HCT116 (cell line): Measurements from ENCODE around the gene CTIF. TPM values are rescaled to one million over a fixed set of nuclear protein-coding genes. Genes with fewer than 3 reads are reported as not detected.

Source experiments
- ATAC-seq: fragments of 200-7000 bp; cut with Tn5 transposase; 2 replicates; pipeline ENCODE4 v1.9.1; 2020; ENCODE audit warnings: mild to moderate bottlenecking, moderate library complexity
- BruUV-seq: library from RNA; stranded (reverse); fragments of 400-500 nt; replicated peaks from 2 replicates; lab custom pipeline; 2021; lab: Mats Ljungman, UMichigan
- CTCF ChIA-PET: fragments of 300-600 bp; sonication (Branson Sonifier 250); formaldehyde crosslinking; loops from one replicate; lab custom pipeline; 2021; ENCODE audit warnings: antibody characterized with exemption; lab: Charles Lee
- POLR2A ChIA-PET: fragments of 300-600, 350-600 bp; sonication (Branson Sonifier 250); formaldehyde crosslinking; loops from one replicate; lab custom pipeline; 2021; ENCODE audit warnings: antibody characterized with exemption; lab: Charles Lee
- RAD21 ChIA-PET, 2 experiments: fragments of 300-600 bp; sonication (Branson Sonifier 250); formaldehyde crosslinking; loops; one replicate each; lab custom pipeline; 2023; ENCODE audit warnings: low total read pairs in 2 of 2; ENCODE audit not compliant: uncharacterized antibody in 2 of 2, unreplicated experiment in 2 of 2, low non-redundant PET in 1 of 2; lab: Charles Lee
- DNase-seq: peaks from one replicate; pipeline ENCODE4 v3.0.0-alpha.2; 2010; ENCODE audit warnings: low read depth, low spot score
- H2AFZ ChIP-seq: fragments of 200-600 bp; shearing (Covaris generic), sonication (generic); 2 replicates; pipeline ENCODE4 v1.6.1; 2017; ENCODE audit warnings: low read depth, mixed run types, mixed read lengths, antibody characterized with exemption, low read length; ENCODE audit not compliant: poor library complexity, severe bottlenecking
- H3K27ac ChIP-seq: 2 replicates; pipeline ENCODE4 v1.5.1; 2012; ENCODE audit warnings: low read depth, low read length
- H3K27me3 ChIP-seq: fragments of 200-600 bp; sonication (generic); 2 replicates; pipeline ENCODE4 v1.6.1; 2016; ENCODE audit warnings: mixed run types, low read length, mixed read lengths; ENCODE audit not compliant: insufficient read depth
- H3K36me3 ChIP-seq, 2 experiments: fragments of 200-500 bp in 1 of 2; fragments of 200-600 bp in 1 of 2; sonication (Bioruptor generic) in 1 of 2; sonication (generic) in 1 of 2; 2 replicates each; pipeline versions ENCODE4 v1.5.1 to v1.6.1; 2014 to 2016; ENCODE audit warnings: low read length in 2 of 2, inconsistent platforms in 1 of 2, mixed read lengths in 1 of 2, mixed run types in 1 of 2; ENCODE audit not compliant: insufficient read depth in 2 of 2, control insufficient read depth in 1 of 2
- H3K4me1 ChIP-seq, 2 experiments: fragments of 200-600 bp in 1 of 2; sonication (generic) in 1 of 2; 2 replicates each; pipeline versions ENCODE4 v1.5.1 to v1.6.1; 2012 to 2017; ENCODE audit warnings: low read length in 2 of 2, inconsistent platforms in 1 of 2, mild to moderate bottlenecking in 1 of 2, mixed read lengths in 1 of 2, mixed run types in 1 of 2, moderate library complexity in 1 of 2; ENCODE audit not compliant: insufficient read depth in 2 of 2, control insufficient read depth in 1 of 2
- H3K4me2 ChIP-seq: fragments of 200-600 bp; sonication (generic); 2 replicates; pipeline ENCODE4 v1.6.1; 2017; ENCODE audit warnings: mixed run types, low read length, mixed read lengths
- H3K4me3 ChIP-seq, 2 experiments: fragments of 200-600 bp in 1 of 2; sonication (generic) in 1 of 2; replicated peaks in 1 of 2; 2 replicates each; pipeline ENCODE4 v1.5.1; 2011 to 2016; ENCODE audit warnings: low read length in 2 of 2, control low read depth in 1 of 2, low read depth in 1 of 2, mild to moderate bottlenecking in 1 of 2, mixed read lengths in 1 of 2, mixed run types in 1 of 2
- H3K79me2 ChIP-seq: fragments of 200-600 bp; sonication (generic); 2 replicates; pipeline ENCODE4 v1.6.1; 2017; ENCODE audit warnings: mild to moderate bottlenecking, mixed run types, low read length, moderate library complexity, mixed read lengths; ENCODE audit not compliant: insufficient read depth
- H3K9ac ChIP-seq: fragments of 200-600 bp; sonication (generic); 2 replicates; pipeline ENCODE4 v1.6.1; 2016; ENCODE audit warnings: low read length, mixed read lengths
- H3K9me2 ChIP-seq: fragments of 200-600 bp; sonication (generic), shearing (Covaris generic); 2 replicates; pipeline ENCODE4 v1.6.1; 2017; ENCODE audit warnings: mixed run types, mild to moderate bottlenecking, moderate library complexity; ENCODE audit not compliant: insufficient read depth
- H3K9me3 ChIP-seq, 2 experiments: fragments of 200-500 bp in 1 of 2; fragments of 200-600 bp in 1 of 2; sonication (Bioruptor generic) in 1 of 2; sonication (generic) in 1 of 2; 2 replicates each; pipeline ENCODE4 v1.6.1; 2014 to 2017; ENCODE audit warnings: low read length in 2 of 2, mixed read lengths in 2 of 2, inconsistent platforms in 1 of 2, low read depth in 1 of 2, mild to moderate bottlenecking in 1 of 2, mixed run types in 1 of 2, moderate library complexity in 1 of 2; ENCODE audit not compliant: control insufficient read depth in 1 of 2, insufficient read depth in 1 of 2
- H4K20me1 ChIP-seq: fragments of 200-600 bp; sonication (generic), shearing (Covaris generic); 2 replicates; pipeline ENCODE4 v1.6.1; 2017; ENCODE audit warnings: mixed run types, mild to moderate bottlenecking, moderate library complexity; ENCODE audit not compliant: insufficient read depth
- ATF3 ChIP-seq: IDR thresholded peaks from 2 replicates; pipeline ENCODE4 v1.6.1; 2012
- CBX3 ChIP-seq: IDR thresholded peaks from 2 replicates; pipeline ENCODE4 v1.6.1; 2012; ENCODE audit warnings: low read depth
- CTCF ChIP-seq, 3 experiments: fragments of 200-600 bp in 1 of 3; sonication (generic) in 1 of 3; IDR thresholded peaks in 2 of 3; conservative IDR thresholded peaks in 1 of 3; 2 replicates each; pipeline ENCODE4 v1.5.1; 2012 to 2017; ENCODE audit warnings: low read depth in 2 of 3, low read length in 2 of 3, antibody characterized with exemption in 1 of 3, borderline replicate concordance in 1 of 3, control low read depth in 1 of 3, mild to moderate bottlenecking in 1 of 3, mixed read lengths in 1 of 3, mixed run types in 1 of 3, moderate library complexity in 1 of 3; ENCODE audit not compliant: insufficient read depth in 1 of 3
- EGR1 ChIP-seq: IDR thresholded peaks from 2 replicates; pipeline ENCODE4 v1.6.1; 2012; ENCODE audit warnings: low read depth
- FOSL1 ChIP-seq: IDR thresholded peaks from 2 replicates; pipeline ENCODE4 v1.6.1; 2012; ENCODE audit warnings: low read depth
- JUND ChIP-seq: IDR thresholded peaks from 2 replicates; pipeline ENCODE4 v1.6.1; 2012
- POLR2A ChIP-seq: IDR thresholded peaks from 2 replicates; pipeline ENCODE4 v1.7.0; 2011; ENCODE audit warnings: borderline replicate concordance; ENCODE audit not compliant: insufficient read depth, insufficient read length; ENCODE audit errors: extremely low read depth
- POLR2AphosphoS5 ChIP-seq: IDR thresholded peaks from 2 replicates; pipeline ENCODE4 v1.6.1; 2011; ENCODE audit warnings: mild to moderate bottlenecking, low read depth, low read length, moderate library complexity
- RAD21 ChIP-seq: IDR thresholded peaks from 2 replicates; pipeline ENCODE4 v1.6.1; 2012; ENCODE audit warnings: low read depth, mild to moderate bottlenecking
- SP1 ChIP-seq: IDR thresholded peaks from 2 replicates; pipeline ENCODE4 v1.6.1; 2012; ENCODE audit warnings: low read depth
- SRF ChIP-seq: IDR thresholded peaks from 2 replicates; pipeline ENCODE4 v1.6.1; 2012; ENCODE audit warnings: low read depth
- TCF7L2 ChIP-seq: IDR thresholded peaks from 2 replicates; pipeline ENCODE4 v1.7.0; 2011; ENCODE audit warnings: borderline replicate concordance, inconsistent platforms; ENCODE audit not compliant: insufficient read depth, insufficient read length; ENCODE audit errors: extremely low read depth
- ZNF274 ChIP-seq: fragments of 200-500 bp; sonication (Bioruptor generic); IDR thresholded peaks from 2 replicates; pipeline ENCODE4 v1.6.1; 2014; ENCODE audit warnings: mild to moderate bottlenecking, low read depth, low read length, inconsistent platforms
- intact Hi-C: fragments of 100-400 bp; cut with micrococcal nuclease; formaldehyde crosslinking; loops from 2 replicates; pipeline ENCODE4 v1.10.0; 2022
- total RNA-seq: library from RNA; stranded (reverse); gene quantifications from one replicate; pipeline ENCODE4 v1.2.1, GENCODE V29; 2021; ENCODE audit not compliant: unreplicated experiment
- TF ChIP-seq, protein P1 (sequence below): IDR thresholded peaks from 2 replicates; pipeline ENCODE4 v1.6.1; 2012; ENCODE audit warnings: low read depth
- TF ChIP-seq, protein P2 (sequence below): IDR thresholded peaks from 2 replicates; pipeline ENCODE4 v1.6.1; 2012

Gene CTIF
- total RNA-seq, 1 experiment from 2014 or later = 19.7 TPM

- CTCF ChIA-PET = no interaction called here
- POLR2A ChIA-PET = interaction anchor here (0.7 kb wide), 1 partner anchor 13 kb away, joined by 4 read pairs; no protein-coding TSS in a partner anchor
- H3K4me1 ChIP-seq = peaks cover 58 to 80% of the 10 kb centered on the region in 2 experiments
- no TSS peak for BruUV-seq
- no peaks in the 10 kb centered on the region for H4K20me1 ChIP-seq
- no peaks in the 10 kb centered on the region for H3K9me3 ChIP-seq
- no peaks in the 10 kb centered on the region for H3K36me3 ChIP-seq
- peak overlapping the region; percentile 15 for H3K27ac ChIP-seq
- peak overlapping the region; percentile 78 for H3K4me2 ChIP-seq
- no peaks in the 10 kb centered on the region for H3K79me2 ChIP-seq
- H3K27me3 ChIP-seq = no peaks in the 10 kb centered on the region
- TF ChIP-seq POLR2A (no peak), ATF3 (no peak), TCF7L2 (peak; percentile 9), RAD21 (no peak), POLR2AphosphoS5 (peak; percentile 56; the same call in 1 of the 2 replicates), JUND (no peak)
- H3K9ac ChIP-seq = peak overlapping the region; percentile 44
- ATAC-seq (peak; percentile 75), DNase-seq (peak; percentile 74)
- H3K9me2 ChIP-seq = no peaks in the 10 kb centered on the region
- intact Hi-C loops = no loop called here
- peak overlapping the region; percentile 32 to 49 for H3K4me3 ChIP-seq
- H2AFZ ChIP-seq = no peak overlapping the region
- RAD21 ChIA-PET = no interaction called here
Observed at GRCh38 chr18:48834413-48835031, 295.7 kb downstream of the CTIF start.

DNA sequence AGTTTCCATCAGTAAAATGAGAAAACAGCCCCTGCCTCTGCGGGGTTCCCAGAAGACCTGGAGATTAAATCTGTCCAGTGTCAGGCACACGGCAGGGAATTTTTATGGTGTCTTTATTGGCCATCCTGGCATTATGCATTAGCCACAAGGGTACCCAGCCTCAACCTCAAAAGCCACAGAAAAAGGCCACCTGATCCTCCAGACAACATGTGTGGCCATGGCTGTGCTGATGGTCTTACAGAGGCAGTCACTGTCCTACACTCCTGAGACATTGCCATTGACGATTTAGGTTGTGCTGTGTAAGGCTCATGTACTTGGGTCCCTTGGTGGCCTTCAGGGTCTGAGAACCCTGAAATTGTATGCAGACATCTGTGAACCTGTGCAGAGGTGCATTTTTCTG is 296.3 kb downstream of the CTIF start:
- no peak for DNase-seq
- Histone ChIP-seq H3K9ac (peak overlapping the region; percentile 44), H4K20me1 (no peaks in the 10 kb centered on the region), H3K9me3 (no peaks in the 10 kb centered on the region), H3K79me2 (no peaks in the 10 kb centered on the region), H3K4me3 (peak overlapping the region in 1 of 2 experiments; percentile 49; a peak in 3 of 4 replicates), H3K4me2 (peak overlapping the region; percentile 78), H3K36me3 (no peaks in the 10 kb centered on the region), H3K27ac (peak overlapping the region; percentile 15), H3K9me2 (no peaks in the 10 kb centered on the region), H3K4me1 (peaks cover 54 to 79% of the 10 kb centered on the region in 2 experiments), H3K27me3 (no peaks in the 10 kb centered on the region), H2AFZ (no peak overlapping the region)
- RAD21 ChIA-PET = no interaction called here
- no TSS peak for BruUV-seq
- peak; percentile 23; the same call in 1 of the 2 replicates for ATAC-seq
- CTCF ChIA-PET = no interaction called here
- POLR2A ChIA-PET = interaction anchor here (0.7 kb wide), 1 partner anchor 12 kb away, joined by 4 read pairs; no protein-coding TSS in a partner anchor
- intact Hi-C loops = no loop called here
- TF ChIP-seq CBX3 (no peak), EGR1 (no peak), POLR2AphosphoS5 (no peak), FOSL1 (no peak), SP1 (no peak), CTCF (IDR thresholded peaks at IDR 0.05 in 2 of 3, conservative IDR thresholded peaks at IDR 0.05 in 1 of 3; ENCODE audit: borderline replicate concordance in 1 of 3, insufficient read depth in 1 of 3, low read depth in 2 of 3, low read length in 2 of 3) (no peak), ZNF274 (no peak), SRF (no peak)
- TF ChIP-seq, protein P1, sequence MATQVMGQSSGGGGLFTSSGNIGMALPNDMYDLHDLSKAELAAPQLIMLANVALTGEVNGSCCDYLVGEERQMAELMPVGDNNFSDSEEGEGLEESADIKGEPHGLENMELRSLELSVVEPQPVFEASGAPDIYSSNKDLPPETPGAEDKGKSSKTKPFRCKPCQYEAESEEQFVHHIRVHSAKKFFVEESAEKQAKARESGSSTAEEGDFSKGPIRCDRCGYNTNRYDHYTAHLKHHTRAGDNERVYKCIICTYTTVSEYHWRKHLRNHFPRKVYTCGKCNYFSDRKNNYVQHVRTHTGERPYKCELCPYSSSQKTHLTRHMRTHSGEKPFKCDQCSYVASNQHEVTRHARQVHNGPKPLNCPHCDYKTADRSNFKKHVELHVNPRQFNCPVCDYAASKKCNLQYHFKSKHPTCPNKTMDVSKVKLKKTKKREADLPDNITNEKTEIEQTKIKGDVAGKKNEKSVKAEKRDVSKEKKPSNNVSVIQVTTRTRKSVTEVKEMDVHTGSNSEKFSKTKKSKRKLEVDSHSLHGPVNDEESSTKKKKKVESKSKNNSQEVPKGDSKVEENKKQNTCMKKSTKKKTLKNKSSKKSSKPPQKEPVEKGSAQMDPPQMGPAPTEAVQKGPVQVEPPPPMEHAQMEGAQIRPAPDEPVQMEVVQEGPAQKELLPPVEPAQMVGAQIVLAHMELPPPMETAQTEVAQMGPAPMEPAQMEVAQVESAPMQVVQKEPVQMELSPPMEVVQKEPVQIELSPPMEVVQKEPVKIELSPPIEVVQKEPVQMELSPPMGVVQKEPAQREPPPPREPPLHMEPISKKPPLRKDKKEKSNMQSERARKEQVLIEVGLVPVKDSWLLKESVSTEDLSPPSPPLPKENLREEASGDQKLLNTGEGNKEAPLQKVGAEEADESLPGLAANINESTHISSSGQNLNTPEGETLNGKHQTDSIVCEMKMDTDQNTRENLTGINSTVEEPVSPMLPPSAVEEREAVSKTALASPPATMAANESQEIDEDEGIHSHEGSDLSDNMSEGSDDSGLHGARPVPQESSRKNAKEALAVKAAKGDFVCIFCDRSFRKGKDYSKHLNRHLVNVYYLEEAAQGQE = no peak
- TF ChIP-seq, protein P2, sequence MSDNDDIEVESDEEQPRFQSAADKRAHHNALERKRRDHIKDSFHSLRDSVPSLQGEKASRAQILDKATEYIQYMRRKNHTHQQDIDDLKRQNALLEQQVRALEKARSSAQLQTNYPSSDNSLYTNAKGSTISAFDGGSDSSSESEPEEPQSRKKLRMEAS = no peak
